Measurements from ENCODE around the gene RHPN2.
"Not testable (repeated sequence)": the region's sequence is repeated elsewhere in the genome, so short reads cannot be mapped to it uniquely, and the experiment has no call there.

The RHPN2 gene

GRCh38 chr19:32976223-32976805 is 88.4 kb downstream of the RHPN2 start:
- DNase-seq (ENCODE audit: low spot score), result peak; percentile 54

DNA sequence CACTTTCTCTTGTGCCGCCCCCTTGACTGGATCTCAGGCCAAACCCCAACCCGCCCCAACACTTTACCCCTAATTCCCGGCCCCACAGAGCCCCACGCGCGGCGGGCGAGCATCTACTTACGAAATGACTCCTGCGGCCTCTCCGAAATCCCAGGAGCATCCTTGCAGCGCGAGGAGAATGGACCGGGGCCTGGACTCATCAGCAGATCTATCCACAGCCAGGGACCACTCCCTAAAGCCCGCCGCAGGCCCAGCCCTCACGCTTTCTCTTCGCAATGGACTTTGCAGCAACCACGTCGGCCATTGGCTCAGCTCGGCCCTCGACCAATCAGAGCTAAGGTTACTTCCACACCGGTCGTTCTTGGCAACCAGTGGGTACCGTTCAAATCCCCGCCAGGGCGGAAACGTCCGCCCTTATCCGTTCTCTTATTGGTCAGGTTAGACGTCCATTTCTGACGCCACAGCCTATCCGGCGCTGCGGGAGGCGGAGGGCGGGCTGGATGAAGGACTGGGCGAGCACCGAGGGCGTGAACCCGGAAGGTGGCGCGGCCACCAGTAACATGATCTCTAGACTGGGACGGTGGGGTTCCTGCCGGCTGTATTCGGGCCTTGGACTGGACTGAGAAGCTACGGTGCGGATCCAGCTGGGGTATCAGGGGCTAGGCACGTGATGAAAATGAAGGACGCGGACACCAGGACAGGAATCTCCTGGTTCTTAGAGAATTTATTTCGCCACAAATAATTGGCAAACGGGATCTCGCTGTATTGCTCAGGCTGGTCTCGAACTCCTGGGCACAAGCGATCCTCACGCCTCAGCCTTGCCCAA is 92.8 kb downstream of the RHPN2 start, which contains the start of the genes CEP89 and FAAP24:
CEP89 (minus strand) TSS at position 244 of the 826 bp plus-strand sequence; CDS start at position 160, 84 bp downstream.
FAAP24 (plus strand) TSS at position 528 of the 826 bp plus-strand sequence. CDS start 955 bp downstream, outside the sequence.
- peak; percentile 100 for DNase-seq (ENCODE audit: low spot score)

DNA sequence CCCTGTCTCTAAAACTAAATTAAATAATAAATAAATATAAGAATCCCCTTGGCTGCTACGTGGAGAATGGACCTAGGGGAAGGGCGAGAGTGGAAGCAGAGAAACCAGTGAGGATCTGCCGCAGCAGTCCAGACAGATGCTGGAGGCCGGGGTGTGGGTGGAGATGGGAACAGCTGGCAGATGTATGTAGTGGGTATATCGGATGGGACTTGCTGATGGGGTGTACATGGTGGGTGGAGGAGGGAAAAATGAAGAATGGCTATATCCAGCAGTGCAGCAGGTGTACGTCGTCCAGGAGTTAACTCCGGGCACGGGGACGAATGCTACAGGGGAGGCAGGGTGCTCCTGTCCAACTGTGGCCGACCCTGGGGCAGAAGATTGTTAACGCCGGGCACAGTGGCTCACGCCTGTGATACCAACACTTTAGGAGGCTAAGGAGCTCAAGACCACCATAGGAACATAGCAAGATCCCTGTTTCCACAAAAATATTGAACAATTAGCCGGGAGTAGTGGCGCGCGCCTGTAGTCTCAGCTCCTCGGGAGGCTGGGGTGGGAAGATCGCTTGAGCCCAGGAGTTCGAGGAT is 93.6 kb downstream of the RHPN2 start:
- DNase-seq (ENCODE audit: low spot score), result no peak

DNA sequence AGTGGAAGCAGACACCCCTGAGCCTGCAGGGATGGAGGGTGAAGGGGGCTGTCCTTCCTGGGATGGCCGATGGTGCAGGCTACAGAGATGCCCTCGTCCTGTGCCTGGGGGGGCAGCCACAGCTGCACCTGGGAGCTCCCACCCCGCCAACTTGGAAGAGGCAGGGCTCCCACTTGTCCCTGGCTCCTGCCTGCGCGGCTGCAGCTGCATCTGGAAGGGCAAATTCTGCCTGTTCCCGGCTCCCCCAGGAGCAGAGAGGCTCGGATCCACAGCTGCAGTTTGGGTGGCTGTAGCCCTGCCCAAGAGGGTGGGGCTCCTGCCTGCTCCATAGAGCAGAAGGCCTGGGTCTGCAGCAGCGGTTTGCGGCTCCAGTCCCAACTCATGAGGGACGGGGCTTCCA is 95.1 kb downstream of the RHPN2 start:
- no peak for DNase-seq (ENCODE audit: low spot score)

DNA sequence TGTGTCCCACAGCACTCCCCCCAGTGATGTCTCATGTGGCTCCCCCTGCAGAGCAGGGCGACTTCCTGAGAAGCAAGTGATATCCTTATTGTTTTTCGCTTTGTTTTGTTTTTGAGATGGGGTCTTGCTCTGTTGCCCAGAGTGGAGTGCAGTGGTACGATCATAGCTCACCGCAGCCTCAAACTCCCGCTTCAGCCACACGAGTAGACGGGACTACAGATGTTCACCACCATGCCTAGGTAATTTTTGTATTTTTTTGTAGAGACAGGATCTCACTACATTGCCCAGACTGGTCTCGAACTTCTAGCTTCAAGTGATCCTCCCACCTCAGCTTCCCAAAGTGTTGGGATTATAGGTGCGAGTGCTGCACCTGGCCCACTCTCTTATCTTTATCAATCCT is 97.9 kb downstream of the RHPN2 start:
- DNase-seq (ENCODE audit: low spot score), result no peak

DNA sequence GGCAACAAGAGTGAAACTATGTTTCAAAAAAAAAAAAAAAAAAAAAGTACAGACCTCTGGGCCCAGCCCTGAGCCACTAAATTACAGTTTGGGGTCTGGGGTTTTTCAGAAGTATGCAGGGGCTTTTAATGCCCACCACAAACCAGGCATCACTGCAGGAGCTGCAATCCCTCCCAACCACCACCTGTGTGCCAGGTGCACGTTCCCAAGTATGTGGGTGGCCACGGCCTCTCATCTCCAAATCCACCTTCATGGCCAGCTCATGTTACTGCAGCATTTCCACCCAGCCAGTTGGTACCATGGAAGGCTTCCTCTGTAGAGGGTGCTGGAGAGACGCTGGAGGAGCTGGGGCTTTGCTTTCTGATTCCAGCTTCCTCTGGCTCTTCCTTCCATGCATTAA is 119.4 kb downstream of the RHPN2 start:
- DNase-seq (ENCODE audit: low spot score), result peak; percentile 72

GRCh38 chr19:32941273-32941672 is 123.4 kb downstream of the RHPN2 start:
- not testable (repeated sequence) for DNase-seq (ENCODE audit: low spot score)

- DNase-seq (ENCODE audit: low spot score), result no peak
Measured at GRCh38 chr19:32936065-32936464, 128.6 kb downstream of the RHPN2 start.

DNA sequence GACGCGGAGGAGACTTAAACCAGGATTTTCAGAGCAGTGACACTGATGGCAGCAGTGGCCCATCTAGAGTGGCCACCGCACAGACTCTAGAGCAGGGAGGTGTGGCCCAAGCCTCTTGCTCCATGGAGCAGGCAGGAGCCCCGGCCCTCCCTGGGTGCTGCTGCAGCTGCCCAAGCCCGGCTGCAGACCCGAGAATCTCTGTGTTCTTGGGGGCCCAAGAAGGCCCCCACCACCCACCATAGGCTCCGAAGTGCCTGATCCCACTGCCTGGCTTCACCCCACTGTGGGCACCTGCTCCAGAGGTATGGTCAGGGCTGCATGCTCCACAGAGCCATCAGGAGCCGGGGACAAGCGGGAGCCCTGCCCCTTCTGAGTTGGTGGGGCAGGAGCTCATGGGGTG is 129.1 kb downstream of the RHPN2 start:
- no peak for DNase-seq (ENCODE audit: low spot score)

GRCh38 chr19:32933571-32933970 is 131.1 kb downstream of the RHPN2 start:
- no peak for DNase-seq (ENCODE audit: low spot score)

DNA sequence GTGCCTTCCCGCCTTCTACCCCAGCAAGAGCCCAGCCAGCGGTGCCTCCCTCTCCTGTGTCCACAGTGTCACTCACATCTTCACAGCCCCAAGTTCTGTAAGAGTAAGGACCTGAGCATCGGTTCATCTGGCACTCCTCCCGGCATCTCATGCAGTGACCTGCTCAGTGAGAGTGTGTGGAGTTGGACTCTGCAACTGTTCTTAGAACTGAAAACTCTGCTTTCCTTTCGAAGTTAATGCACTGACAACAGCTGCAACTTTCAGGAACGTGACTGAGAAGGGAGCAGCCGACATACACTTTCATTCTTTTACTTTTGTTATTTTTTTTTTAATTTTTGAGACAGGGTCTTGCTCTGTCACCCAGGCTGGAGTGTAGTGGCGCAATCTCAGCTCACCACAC is 134.1 kb downstream of the RHPN2 start:
- DNase-seq (ENCODE audit: low spot score), result no peak

DNA sequence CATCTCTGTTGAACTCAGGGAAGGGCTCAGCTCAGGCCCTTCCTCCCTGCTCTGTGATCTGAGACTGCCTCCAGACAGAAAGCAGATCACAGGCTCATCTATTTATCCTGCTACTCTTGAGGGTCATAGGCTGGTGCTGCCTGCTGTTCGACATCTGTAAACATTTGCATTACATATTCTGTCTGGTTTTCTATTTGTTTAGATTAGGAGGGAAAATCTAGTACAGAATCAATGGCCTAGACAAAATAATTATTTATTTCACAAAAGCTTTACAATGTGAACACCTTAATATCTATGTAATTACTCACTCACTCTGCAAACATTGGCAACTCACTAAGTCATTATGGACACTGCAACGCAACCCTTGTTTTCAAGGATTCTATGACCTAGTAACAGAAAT is 135.9 kb downstream of the RHPN2 start:
- no peak for DNase-seq (ENCODE audit: low spot score)

Data from SW480 (cell line).